Measurements from ENCODE around the gene TPK1.

The TPK1 gene

GRCh38 chr7:144668503-144668902, 167.3 kb downstream of the TPK1 start:
- Mint-ChIP-seq H3K27ac (no peak overlapping the region), H3K36me3 (peaks cover 21% of the 10 kb centered on the region), H3K27me3 (no peaks in the 10 kb centered on the region), H3K4me1 (no peaks in the 10 kb centered on the region), H3K9me3 (no peaks in the 10 kb centered on the region), H3K4me3 (no peak overlapping the region)

DNA sequence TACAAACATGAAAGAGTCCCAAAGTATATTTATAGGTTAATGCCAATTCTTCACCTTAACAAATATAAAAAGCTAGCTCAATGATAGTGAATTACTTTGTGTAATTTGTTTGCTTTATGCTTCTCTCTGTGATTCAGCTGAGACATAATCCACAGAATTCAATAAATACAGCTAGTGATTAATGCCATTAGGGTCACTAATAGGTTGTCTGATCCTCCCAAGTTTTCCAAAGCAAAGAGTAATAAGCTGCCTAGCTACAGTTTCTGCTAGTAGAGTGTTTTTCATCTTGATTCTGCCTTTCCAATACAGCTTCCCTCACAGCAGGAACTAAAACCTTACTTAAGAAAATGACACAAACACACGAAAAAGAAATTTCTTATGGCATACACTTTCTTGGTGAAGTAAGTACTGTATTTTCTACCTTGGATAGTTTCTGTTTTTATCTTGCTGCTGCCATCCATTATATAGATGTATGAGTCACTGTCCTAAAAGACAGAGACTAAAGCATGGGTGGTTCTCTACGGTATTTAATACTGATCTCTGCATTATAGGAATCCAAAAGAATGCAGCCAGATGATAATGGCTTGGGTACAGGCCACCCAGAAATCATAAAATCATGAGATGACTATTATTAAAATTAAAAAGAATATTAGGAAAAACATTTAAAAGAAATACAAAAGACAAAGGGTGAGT, 170.0 kb downstream of the TPK1 start:
- no peak overlapping the region for H3K4me3 Mint-ChIP-seq
- no peak overlapping the region for H3K27ac Mint-ChIP-seq
- H3K4me1 Mint-ChIP-seq: no peaks in the 10 kb centered on the region
- peaks cover 28% of the 10 kb centered on the region for H3K36me3 Mint-ChIP-seq
- H3K27me3 Mint-ChIP-seq: no peaks in the 10 kb centered on the region
- H3K9me3 Mint-ChIP-seq: no peaks in the 10 kb centered on the region

DNA sequence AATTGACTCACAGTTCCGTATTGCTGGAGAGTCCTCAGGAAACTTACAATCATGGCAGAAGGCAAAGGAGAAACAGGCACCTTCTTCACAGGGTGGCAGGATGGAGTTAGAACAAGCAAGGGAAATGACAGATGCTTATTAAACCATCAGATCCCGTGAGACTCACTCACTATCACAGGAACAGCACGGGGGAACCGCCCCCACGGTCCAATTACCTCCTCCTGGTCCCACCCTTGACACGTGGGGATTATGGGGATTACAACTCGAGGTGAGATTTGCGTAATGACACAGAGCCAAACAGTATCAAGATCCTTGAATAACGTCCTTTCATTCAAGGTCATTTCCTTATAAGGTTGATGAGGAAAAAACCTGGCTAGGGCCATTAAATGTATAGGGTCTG, 176.6 kb downstream of the TPK1 start:
- H3K36me3 Mint-ChIP-seq: peaks cover 13% of the 10 kb centered on the region
- H3K9me3 Mint-ChIP-seq: no peaks in the 10 kb centered on the region
- no peak overlapping the region for H3K27ac Mint-ChIP-seq
- H3K4me1 Mint-ChIP-seq: no peaks in the 10 kb centered on the region
- no peaks in the 10 kb centered on the region for H3K27me3 Mint-ChIP-seq
- no peak overlapping the region for H3K4me3 Mint-ChIP-seq

- Mint-ChIP-seq H3K9me3 (no peaks in the 10 kb centered on the region), H3K27ac (no peak overlapping the region), H3K4me3 (no peak overlapping the region), H3K4me1 (no peaks in the 10 kb centered on the region), H3K36me3 (peaks cover 10% of the 10 kb centered on the region), H3K27me3 (no peaks in the 10 kb centered on the region)
These were observed 178.8 kb downstream of the TPK1 start for GRCh38 chr7:144656965-144657517.

DNA sequence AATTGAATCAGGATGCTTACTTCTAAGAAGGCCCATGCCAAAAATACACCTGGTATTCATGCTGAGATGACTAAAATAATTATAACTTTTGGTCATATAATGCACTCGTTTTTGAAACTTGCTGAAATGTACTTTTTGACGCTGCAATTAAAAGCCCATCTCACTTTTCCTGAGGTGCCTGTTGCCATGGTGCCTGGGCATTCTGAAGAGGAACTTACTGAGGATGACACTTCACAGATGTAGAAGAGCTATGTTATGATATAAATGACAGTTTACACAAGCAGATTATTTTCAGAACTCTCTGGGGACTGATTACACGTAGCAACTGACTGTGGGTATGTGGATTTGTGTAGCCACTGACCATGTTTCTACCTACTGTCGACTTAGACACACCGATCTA, 182.4 kb downstream of the TPK1 start:
- H3K9me3 Mint-ChIP-seq: peaks cover 4% of the 10 kb centered on the region
- H3K36me3 Mint-ChIP-seq: peaks cover 19% of the 10 kb centered on the region
- no peak overlapping the region for H3K4me3 Mint-ChIP-seq
- H3K27me3 Mint-ChIP-seq: no peaks in the 10 kb centered on the region
- no peak overlapping the region for H3K27ac Mint-ChIP-seq
- H3K4me1 Mint-ChIP-seq: no peaks in the 10 kb centered on the region

DNA sequence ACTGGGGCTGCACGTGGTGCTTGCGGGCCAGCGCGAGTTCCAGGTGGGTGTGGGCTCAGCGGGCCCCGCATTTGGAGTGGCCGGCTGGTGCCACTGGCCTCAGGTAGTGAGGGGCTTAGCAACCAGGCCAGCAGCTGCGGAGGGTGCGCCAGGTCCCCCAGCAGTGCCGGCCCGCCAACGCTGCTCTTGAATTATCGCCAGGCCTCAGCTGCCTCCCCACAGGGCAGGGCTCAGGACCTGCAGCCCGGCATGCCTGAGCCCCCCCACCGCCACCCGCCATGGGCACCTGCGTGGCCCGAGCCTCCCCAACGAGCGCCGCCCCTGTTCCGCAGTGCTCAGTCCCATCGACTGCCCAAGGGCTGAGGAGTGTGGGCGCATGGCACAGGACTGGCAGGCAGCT, 185.4 kb downstream of the TPK1 start:
- H3K36me3 Mint-ChIP-seq: peaks cover 23% of the 10 kb centered on the region
- no peak overlapping the region for H3K27ac Mint-ChIP-seq
- no peaks in the 10 kb centered on the region for H3K4me1 Mint-ChIP-seq
- H3K4me3 Mint-ChIP-seq: no peak overlapping the region
- H3K27me3 Mint-ChIP-seq: no peaks in the 10 kb centered on the region
- peaks cover 4% of the 10 kb centered on the region for H3K9me3 Mint-ChIP-seq

GRCh38 chr7:144649120-144649519, 186.7 kb downstream of the TPK1 start:
- no peak overlapping the region for H3K27ac Mint-ChIP-seq
- peaks cover 27% of the 10 kb centered on the region for H3K36me3 Mint-ChIP-seq
- no peak overlapping the region for H3K4me3 Mint-ChIP-seq
- peaks cover 4% of the 10 kb centered on the region for H3K9me3 Mint-ChIP-seq
- H3K4me1 Mint-ChIP-seq: no peaks in the 10 kb centered on the region
- H3K27me3 Mint-ChIP-seq: no peaks in the 10 kb centered on the region

- Mint-ChIP-seq H3K4me1 (no peaks in the 10 kb centered on the region), H3K27me3 (no peaks in the 10 kb centered on the region), H3K36me3 (peaks cover 8% of the 10 kb centered on the region), H3K9me3 (no peaks in the 10 kb centered on the region), H3K27ac (no peak overlapping the region), H3K4me3 (no peak overlapping the region)
These were observed 194.3 kb downstream of the TPK1 start for GRCh38 chr7:144641389-144642044.

- H3K36me3 Mint-ChIP-seq: peaks cover 18% of the 10 kb centered on the region
- no peak overlapping the region for H3K27ac Mint-ChIP-seq
- H3K9me3 Mint-ChIP-seq: peaks cover 12% of the 10 kb centered on the region
- H3K4me1 Mint-ChIP-seq: peaks cover 5% of the 10 kb centered on the region
- no peaks in the 10 kb centered on the region for H3K27me3 Mint-ChIP-seq
- no peak overlapping the region for H3K4me3 Mint-ChIP-seq
These were observed 203.1 kb downstream of the TPK1 start for GRCh38 chr7:144632724-144633123.

- H3K9me3 Mint-ChIP-seq: peaks cover 12% of the 10 kb centered on the region
- H3K27ac Mint-ChIP-seq: no peak overlapping the region
- peaks cover 24% of the 10 kb centered on the region for H3K36me3 Mint-ChIP-seq
- no peak overlapping the region for H3K4me3 Mint-ChIP-seq
- peaks cover 5% of the 10 kb centered on the region for H3K4me1 Mint-ChIP-seq
- H3K27me3 Mint-ChIP-seq: no peaks in the 10 kb centered on the region
These were observed 206.3 kb downstream of the TPK1 start for GRCh38 chr7:144629598-144629997.

GRCh38 chr7:144629011-144629410, 206.8 kb downstream of the TPK1 start:
- Mint-ChIP-seq H3K36me3 (peaks cover 24% of the 10 kb centered on the region), H3K4me1 (peaks cover 5% of the 10 kb centered on the region)

DNA sequence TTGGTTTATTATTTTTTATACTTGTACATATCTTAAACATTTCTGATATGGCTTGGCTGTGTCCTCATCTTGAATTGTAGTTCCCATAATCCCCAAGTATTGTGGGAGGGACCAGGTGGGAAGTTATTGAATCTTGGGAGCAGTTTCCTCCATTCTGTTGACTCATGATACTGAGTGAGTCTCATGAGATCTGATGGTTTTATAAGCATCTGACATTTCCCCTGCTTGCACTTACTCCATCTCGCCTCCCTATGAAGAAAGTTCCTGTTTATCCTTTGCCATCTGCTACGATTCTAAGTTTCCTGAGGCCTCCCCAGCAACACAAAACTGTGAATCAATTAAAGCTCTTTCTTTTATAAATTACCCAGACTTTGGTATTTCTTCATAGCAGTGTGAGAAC, 207.7 kb downstream of the TPK1 start:
- H3K36me3 Mint-ChIP-seq: peaks cover 22% of the 10 kb centered on the region
- H3K9me3 Mint-ChIP-seq: peaks cover 12% of the 10 kb centered on the region
- no peaks in the 10 kb centered on the region for H3K27me3 Mint-ChIP-seq

More at GRCh38 chr7:144629011-144629410, 206.8 kb downstream of the TPK1 start:
- H3K27ac Mint-ChIP-seq: no peak overlapping the region
- H3K4me3 Mint-ChIP-seq: no peak overlapping the region
- H3K9me3 Mint-ChIP-seq: peaks cover 12% of the 10 kb centered on the region
- H3K27me3 Mint-ChIP-seq: no peaks in the 10 kb centered on the region

GRCh38 chr7:144622745-144623144, 213.1 kb downstream of the TPK1 start:
- H3K9me3 Mint-ChIP-seq: peaks cover 4% of the 10 kb centered on the region
- H3K27me3 Mint-ChIP-seq: no peaks in the 10 kb centered on the region
- no peak overlapping the region for H3K4me3 Mint-ChIP-seq
- H3K27ac Mint-ChIP-seq: no peak overlapping the region
- peaks cover 35% of the 10 kb centered on the region for H3K36me3 Mint-ChIP-seq
- H3K4me1 Mint-ChIP-seq: no peaks in the 10 kb centered on the region

More for the DNA sequence above, 207.7 kb downstream of the TPK1 start:
- Mint-ChIP-seq H3K4me3 (no peak overlapping the region), H3K27ac (no peak overlapping the region), H3K4me1 (peaks cover 5% of the 10 kb centered on the region)

- no peak overlapping the region for H3K27ac Mint-ChIP-seq
- no peaks in the 10 kb centered on the region for H3K4me1 Mint-ChIP-seq
- H3K4me3 Mint-ChIP-seq: no peak overlapping the region
- H3K36me3 Mint-ChIP-seq: peaks cover 15% of the 10 kb centered on the region
- H3K9me3 Mint-ChIP-seq: peaks cover 2% of the 10 kb centered on the region
- H3K27me3 Mint-ChIP-seq: no peaks in the 10 kb centered on the region
These were observed 229.6 kb downstream of the TPK1 start for GRCh38 chr7:144606261-144606660.

GRCh38 chr7:144596953-144597352, 238.9 kb downstream of the TPK1 start:
- Mint-ChIP-seq H3K9me3 (peaks cover 34% of the 10 kb centered on the region), H3K4me3 (no peak overlapping the region), H3K27me3 (no peaks in the 10 kb centered on the region), H3K4me1 (no peaks in the 10 kb centered on the region), H3K27ac (no peak overlapping the region), H3K36me3 (peaks cover 58% of the 10 kb centered on the region)

DNA sequence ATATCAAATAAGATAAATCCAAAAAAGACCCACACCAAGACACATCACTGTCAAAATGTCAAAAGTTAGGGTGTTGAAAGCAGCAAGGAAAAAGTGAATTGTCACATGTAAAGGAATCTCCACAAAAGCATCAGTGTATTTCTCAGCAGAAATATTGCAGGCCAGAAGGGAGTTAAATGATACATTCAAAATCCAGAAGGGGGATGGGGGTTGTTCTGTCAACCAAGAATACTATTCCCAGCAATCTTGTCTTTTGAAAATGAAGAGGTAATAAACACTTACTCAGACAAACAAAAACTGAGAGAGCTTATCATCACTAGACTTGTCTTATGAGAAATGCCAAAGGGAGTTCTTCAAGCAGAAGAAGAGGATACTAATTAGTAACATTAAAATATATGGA, 241.3 kb downstream of the TPK1 start:
- no peaks in the 10 kb centered on the region for H3K4me1 Mint-ChIP-seq
- H3K36me3 Mint-ChIP-seq: peaks cover 58% of the 10 kb centered on the region
- H3K27me3 Mint-ChIP-seq: no peaks in the 10 kb centered on the region
- no peak overlapping the region for H3K27ac Mint-ChIP-seq
- no peak overlapping the region for H3K4me3 Mint-ChIP-seq
- peaks cover 29% of the 10 kb centered on the region for H3K9me3 Mint-ChIP-seq

Data from activated naive CD4-positive, alpha-beta T cell treated with anti-CD3 and anti-CD28 coated beads, Interleukin-2, amount 50 U/mL, for 24 hours (primary cell).